GM23248 (cell line): Measurements from ENCODE around the gene MUS81.

Experiments used
- EZH2 ChIP-seq: fragments of 200-600 bp; sonication (generic); IDR thresholded peaks from 2 replicates; pipeline ENCODE4 v1.6.1; 2018; ENCODE audit warnings: antibody characterized with exemption, mild to moderate bottlenecking; ENCODE audit not compliant: insufficient read depth, poor library complexity, severe bottlenecking
- EZH2phosphoT487 ChIP-seq: fragments of 200-600 bp; sonication (generic); IDR thresholded peaks from 2 replicates; pipeline ENCODE4 v1.6.1; 2018; ENCODE audit warnings: antibody characterized with exemption, moderate library complexity, mild to moderate bottlenecking, low read depth; ENCODE audit not compliant: insufficient read depth

DNA sequence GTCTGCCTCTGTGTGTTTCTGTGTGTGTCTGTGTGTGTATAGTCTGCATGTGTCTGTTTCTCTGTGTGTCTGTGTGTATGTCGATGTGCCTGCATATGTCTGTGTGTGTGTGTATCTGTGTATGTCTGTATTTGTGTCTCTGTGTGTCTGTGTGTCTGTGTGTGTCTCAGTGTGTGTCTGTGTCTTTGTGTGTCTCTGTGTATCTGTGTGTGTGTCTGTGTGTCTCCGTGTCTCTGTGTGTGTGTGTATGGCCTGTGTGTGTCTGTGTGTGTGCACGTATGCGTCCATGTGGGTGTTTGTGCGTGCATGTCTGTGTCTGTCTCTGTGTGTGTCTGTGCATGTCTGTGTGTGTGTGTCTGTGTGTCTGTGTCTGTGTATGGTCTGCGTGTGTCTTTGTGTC lies 26.0 kb upstream of the MUS81 start:
- TF ChIP-seq EZH2 = no peak
- TF ChIP-seq EZH2phosphoT487 = no peak
